ENCODE measurements around the gene IRF2BP2.

GRCh38 chr1:234647758-234648157, 37.8 kb upstream of the IRF2BP2 start:
- no peak for TF ChIP-seq CTCF (IDR thresholded peaks at IDR 0.05)
- TF ChIP-seq EP300 (IDR thresholded peaks at IDR 0.05), result no peak

Measured in tibial nerve (tissue), 4 donors.